22Rv1 (cell line): ENCODE measurements around the gene RBBP4.

Source experiments
- ZFX ChIP-seq: fragments of 450-650 bp; IDR thresholded peaks from 2 replicates; pipeline ENCODE4 v1.6.1; 2017; ENCODE audit warnings: antibody characterized with exemption, borderline replicate concordance
- TF ChIP-seq, protein P1 (sequence below): fragments of 450-650 bp; IDR thresholded peaks from 2 replicates; pipeline ENCODE4 v1.5.1; 2017; ENCODE audit warnings: mild to moderate bottlenecking

DNA sequence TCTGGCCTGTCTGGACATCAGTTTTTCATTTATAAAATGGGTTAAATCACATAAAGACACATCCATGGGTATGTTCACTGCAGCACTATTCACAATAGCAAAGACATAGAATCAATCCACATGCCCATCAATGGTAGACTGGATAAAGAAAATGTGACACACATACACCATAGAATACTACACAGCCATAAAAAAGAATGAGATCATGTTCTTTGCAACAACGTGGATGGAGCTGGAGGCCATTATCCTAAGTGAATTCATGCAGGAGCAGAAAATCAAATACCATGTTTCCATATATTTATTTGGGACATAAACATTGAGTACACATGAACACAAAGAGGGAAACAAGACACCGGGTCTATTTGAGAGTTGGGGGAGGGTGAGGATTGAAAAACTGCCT, 28.8 kb upstream of the RBBP4 start:
- TF ChIP-seq, protein P1, sequence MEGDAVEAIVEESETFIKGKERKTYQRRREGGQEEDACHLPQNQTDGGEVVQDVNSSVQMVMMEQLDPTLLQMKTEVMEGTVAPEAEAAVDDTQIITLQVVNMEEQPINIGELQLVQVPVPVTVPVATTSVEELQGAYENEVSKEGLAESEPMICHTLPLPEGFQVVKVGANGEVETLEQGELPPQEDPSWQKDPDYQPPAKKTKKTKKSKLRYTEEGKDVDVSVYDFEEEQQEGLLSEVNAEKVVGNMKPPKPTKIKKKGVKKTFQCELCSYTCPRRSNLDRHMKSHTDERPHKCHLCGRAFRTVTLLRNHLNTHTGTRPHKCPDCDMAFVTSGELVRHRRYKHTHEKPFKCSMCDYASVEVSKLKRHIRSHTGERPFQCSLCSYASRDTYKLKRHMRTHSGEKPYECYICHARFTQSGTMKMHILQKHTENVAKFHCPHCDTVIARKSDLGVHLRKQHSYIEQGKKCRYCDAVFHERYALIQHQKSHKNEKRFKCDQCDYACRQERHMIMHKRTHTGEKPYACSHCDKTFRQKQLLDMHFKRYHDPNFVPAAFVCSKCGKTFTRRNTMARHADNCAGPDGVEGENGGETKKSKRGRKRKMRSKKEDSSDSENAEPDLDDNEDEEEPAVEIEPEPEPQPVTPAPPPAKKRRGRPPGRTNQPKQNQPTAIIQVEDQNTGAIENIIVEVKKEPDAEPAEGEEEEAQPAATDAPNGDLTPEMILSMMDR = no peak
- TF ChIP-seq ZFX = no peak
